Measurements from ENCODE around the gene BRME1. TPM values are rescaled to one million over a fixed set of nuclear protein-coding genes. Genes with fewer than 3 reads are reported as not detected.

BRME1 gene
- total and polyA plus RNA-seq, 2 of the 13 experiments (the other 11 are each of a cell fraction or from before 2014, with no cell fraction given): 0.74 to 1.5 TPM

DNA sequence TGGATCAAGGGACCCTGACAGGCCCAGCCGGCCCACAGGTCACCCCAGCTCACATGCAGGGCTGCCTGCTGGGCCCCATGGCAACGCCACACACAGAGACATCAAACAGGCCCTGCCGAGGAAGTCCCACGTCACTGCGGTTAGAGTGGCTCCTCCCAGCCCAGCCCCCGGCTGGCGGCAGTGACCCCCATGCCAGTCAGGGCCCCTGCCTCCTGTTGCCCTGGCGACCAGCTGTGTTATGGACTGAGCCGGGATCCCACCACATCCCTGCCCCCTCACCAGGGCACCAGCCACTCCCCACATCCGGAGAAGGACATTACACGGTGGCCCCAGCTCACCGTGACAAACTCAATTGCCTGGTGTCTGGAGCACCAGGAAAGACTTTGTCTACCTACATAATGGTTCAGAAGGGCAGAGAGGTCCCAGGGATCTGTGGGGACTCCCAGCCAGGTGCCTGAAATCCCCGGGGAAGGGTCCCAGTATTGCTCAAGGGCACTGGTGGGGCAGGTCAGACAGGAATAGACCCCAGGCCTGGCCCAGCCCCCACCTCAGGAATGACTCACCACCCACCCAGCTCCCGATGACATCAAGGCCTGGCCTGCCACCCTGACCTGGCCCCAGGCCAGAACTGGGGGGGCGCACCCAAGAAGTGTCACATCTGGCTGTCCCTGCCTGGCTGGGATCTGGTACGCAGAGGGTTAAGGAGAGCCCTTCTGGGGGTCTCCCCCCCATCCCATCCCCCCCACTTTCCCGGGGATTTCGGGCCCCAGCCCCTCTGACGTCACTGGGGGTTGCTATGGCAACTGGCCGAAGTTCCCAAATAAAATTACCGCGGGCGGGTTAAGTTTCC lies 59.1 kb downstream of the BRME1 start (continued):
- TF ChIP-seq, protein P1, sequence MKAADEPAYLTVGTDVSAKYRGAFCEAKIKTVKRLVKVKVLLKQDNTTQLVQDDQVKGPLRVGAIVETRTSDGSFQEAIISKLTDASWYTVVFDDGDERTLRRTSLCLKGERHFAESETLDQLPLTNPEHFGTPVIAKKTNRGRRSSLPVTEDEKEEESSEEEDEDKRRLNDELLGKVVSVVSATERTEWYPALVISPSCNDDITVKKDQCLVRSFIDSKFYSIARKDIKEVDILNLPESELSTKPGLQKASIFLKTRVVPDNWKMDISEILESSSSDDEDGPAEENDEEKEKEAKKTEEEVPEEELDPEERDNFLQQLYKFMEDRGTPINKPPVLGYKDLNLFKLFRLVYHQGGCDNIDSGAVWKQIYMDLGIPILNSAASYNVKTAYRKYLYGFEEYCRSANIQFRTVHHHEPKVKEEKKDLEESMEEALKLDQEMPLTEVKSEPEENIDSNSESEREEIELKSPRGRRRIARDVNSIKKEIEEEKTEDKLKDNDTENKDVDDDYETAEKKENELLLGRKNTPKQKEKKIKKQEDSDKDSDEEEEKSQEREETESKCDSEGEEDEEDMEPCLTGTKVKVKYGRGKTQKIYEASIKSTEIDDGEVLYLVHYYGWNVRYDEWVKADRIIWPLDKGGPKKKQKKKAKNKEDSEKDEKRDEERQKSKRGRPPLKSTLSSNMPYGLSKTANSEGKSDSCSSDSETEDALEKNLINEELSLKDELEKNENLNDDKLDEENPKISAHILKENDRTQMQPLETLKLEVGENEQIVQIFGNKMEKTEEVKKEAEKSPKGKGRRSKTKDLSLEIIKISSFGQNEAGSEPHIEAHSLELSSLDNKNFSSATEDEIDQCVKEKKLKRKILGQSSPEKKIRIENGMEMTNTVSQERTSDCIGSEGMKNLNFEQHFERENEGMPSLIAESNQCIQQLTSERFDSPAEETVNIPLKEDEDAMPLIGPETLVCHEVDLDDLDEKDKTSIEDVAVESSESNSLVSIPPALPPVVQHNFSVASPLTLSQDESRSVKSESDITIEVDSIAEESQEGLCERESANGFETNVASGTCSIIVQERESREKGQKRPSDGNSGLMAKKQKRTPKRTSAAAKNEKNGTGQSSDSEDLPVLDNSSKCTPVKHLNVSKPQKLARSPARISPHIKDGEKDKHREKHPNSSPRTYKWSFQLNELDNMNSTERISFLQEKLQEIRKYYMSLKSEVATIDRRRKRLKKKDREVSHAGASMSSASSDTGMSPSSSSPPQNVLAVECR (CRISPR knock-in tag; IDR thresholded peaks at IDR 0.05; ENCODE audit: borderline replicate concordance): peak; percentile 44
- no peak for TF ChIP-seq ZNF788 (CRISPR knock-in tag; IDR thresholded peaks at IDR 0.05; ENCODE audit: borderline replicate concordance)
- TF ChIP-seq CREM (IDR thresholded peaks at IDR 0.05): peak; percentile 86
- TF ChIP-seq CREM (CRISPR knock-in tag; IDR thresholded peaks at IDR 0.05): no peak
- TF ChIP-seq, protein P2, sequence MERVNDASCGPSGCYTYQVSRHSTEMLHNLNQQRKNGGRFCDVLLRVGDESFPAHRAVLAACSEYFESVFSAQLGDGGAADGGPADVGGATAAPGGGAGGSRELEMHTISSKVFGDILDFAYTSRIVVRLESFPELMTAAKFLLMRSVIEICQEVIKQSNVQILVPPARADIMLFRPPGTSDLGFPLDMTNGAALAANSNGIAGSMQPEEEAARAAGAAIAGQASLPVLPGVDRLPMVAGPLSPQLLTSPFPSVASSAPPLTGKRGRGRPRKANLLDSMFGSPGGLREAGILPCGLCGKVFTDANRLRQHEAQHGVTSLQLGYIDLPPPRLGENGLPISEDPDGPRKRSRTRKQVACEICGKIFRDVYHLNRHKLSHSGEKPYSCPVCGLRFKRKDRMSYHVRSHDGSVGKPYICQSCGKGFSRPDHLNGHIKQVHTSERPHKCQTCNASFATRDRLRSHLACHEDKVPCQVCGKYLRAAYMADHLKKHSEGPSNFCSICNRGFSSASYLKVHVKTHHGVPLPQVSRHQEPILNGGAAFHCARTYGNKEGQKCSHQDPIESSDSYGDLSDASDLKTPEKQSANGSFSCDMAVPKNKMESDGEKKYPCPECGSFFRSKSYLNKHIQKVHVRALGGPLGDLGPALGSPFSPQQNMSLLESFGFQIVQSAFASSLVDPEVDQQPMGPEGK (CRISPR knock-in tag; IDR thresholded peaks at IDR 0.05): peak; percentile 95
- no peak for TF ChIP-seq ZNF207 (IDR thresholded peaks at IDR 0.05; ENCODE audit: borderline replicate concordance)
- TF ChIP-seq NR2C2 (CRISPR knock-in tag; IDR thresholded peaks at IDR 0.05; ENCODE audit: borderline replicate concordance): peak; percentile 17; the same call in 1 of the 2 replicates
- TF ChIP-seq AGO1 (IDR thresholded peaks at IDR 0.05; ENCODE audit: low read depth, low read length, poor library complexity, severe bottlenecking): no peak
- peak; percentile 21 to 79; a peak in 2 of 4 replicates for TF ChIP-seq POLR2A (IDR thresholded peaks at IDR 0.05; ENCODE audit: insufficient read depth in 1 of 2, low read depth in 2 of 2, low read length in 2 of 2)
- no peak for TF ChIP-seq RORA (CRISPR knock-in tag; IDR thresholded peaks at IDR 0.05)
- TF ChIP-seq, protein P3, sequence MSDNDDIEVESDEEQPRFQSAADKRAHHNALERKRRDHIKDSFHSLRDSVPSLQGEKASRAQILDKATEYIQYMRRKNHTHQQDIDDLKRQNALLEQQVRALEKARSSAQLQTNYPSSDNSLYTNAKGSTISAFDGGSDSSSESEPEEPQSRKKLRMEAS (IDR thresholded peaks at IDR 0.05): peak; percentile 39; the same call in 1 of the 2 replicates
- TF ChIP-seq NPAS2 (CRISPR knock-in tag; IDR thresholded peaks at IDR 0.05; ENCODE audit: borderline replicate concordance): no peak
- peak; percentile 31; the same call in 1 of the 2 replicates for TF ChIP-seq ZNF501 (CRISPR knock-in tag; IDR thresholded peaks at IDR 0.05)
- TF ChIP-seq, protein P4, sequence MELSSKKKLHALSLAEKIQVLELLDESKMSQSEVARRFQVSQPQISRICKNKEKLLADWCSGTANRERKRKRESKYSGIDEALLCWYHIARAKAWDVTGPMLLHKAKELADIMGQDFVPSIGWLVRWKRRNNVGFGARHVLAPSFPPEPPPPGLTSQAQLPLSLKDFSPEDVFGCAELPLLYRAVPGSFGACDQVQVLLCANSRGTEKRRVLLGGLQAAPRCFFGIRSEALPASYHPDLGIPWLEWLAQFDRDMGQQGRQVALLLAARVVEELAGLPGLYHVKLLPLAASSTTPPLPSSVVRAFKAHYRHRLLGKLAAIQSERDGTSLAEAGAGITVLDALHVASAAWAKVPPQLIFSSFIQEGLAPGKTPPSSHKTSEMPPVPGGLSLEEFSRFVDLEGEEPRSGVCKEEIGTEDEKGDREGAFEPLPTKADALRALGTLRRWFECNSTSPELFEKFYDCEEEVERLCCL (CRISPR knock-in tag; IDR thresholded peaks at IDR 0.05; ENCODE audit: borderline replicate concordance): no peak
- TF ChIP-seq RAD51 (IDR thresholded peaks at IDR 0.05; ENCODE audit: borderline replicate concordance): no peak
- TF ChIP-seq SAP130 (CRISPR knock-in tag; IDR thresholded peaks at IDR 0.05; ENCODE audit: low read depth): peak; percentile 84
